Brain microvascular endothelial cell (primary cell): ENCODE results near the gene SPATC1L.
"Not testable (repeated sequence)": the region's sequence is repeated elsewhere in the genome, so short reads cannot be mapped to it uniquely, and the experiment has no call there.

Experiments used
- DNase-seq: peaks from one replicate; pipeline ENCODE4 v3.0.0-alpha.2; 2020
- H3K27ac ChIP-seq: fragments of 250-450 bp; sonication (Bioruptor Pico); 2 replicates; pipeline ENCODE4 v1.5.1; 2020; ENCODE audit warnings: mild to moderate bottlenecking, moderate library complexity
- H3K27me3 ChIP-seq: fragments of 250-450 bp; sonication (Bioruptor Pico); replicated peaks from 2 replicates; pipeline ENCODE4 v1.5.1; 2020; ENCODE audit warnings: mild to moderate bottlenecking
- H3K36me3 ChIP-seq: fragments of 250-450 bp; sonication (Bioruptor Pico); replicated peaks from 2 replicates; pipeline ENCODE4 v1.5.1; 2020; ENCODE audit warnings: mild to moderate bottlenecking
- H3K4me3 ChIP-seq: 2 replicates; pipeline ENCODE4 v1.5.1; 2011; ENCODE audit warnings: low read depth, mild to moderate bottlenecking, control low read depth, low read length, moderate library complexity
- CTCF ChIP-seq: IDR thresholded peaks from 2 replicates; pipeline ENCODE4 v1.5.1; 2011; ENCODE audit warnings: low read depth, mild to moderate bottlenecking, moderate library complexity, low read length, control low read depth, inconsistent platforms; ENCODE audit errors: missing control alignments
- in situ Hi-C: cut with HindIII; loops from 2 replicates; pipeline ENCODE4 v1.10.0; 2017; ENCODE audit warnings: low sequenced_read_pairs, low pct_ligation_motif_present

SPATC1L gene

GRCh38 chr21:46181436-46181835 is 2.8 kb downstream of the SPATC1L start:
- in situ Hi-C loops, result no loop called here
- H3K4me3 ChIP-seq, result no peak overlapping the region
- TF ChIP-seq CTCF, result no peak
- no peak for DNase-seq
- H3K27me3 ChIP-seq, result no peaks in the 10 kb centered on the region
- H3K27ac ChIP-seq, result no peak overlapping the region
- no peaks in the 10 kb centered on the region for H3K36me3 ChIP-seq

GRCh38 chr21:46180778-46181391 is 3.4 kb downstream of the SPATC1L start:
- TF ChIP-seq CTCF, result no peak
- Histone ChIP-seq H3K4me3 (no peak overlapping the region), H3K27me3 (no peaks in the 10 kb centered on the region), H3K27ac (no peak overlapping the region), H3K36me3 (no peaks in the 10 kb centered on the region)
- no peak for DNase-seq
- in situ Hi-C loops, result no loop called here

- no peak for DNase-seq
- H3K36me3 ChIP-seq, result no peaks in the 10 kb centered on the region
- no peaks in the 10 kb centered on the region for H3K27me3 ChIP-seq
- in situ Hi-C loops, result no loop called here
- H3K27ac ChIP-seq, result no peak overlapping the region
- no peak overlapping the region for H3K4me3 ChIP-seq
- TF ChIP-seq CTCF, result no peak
Observed at GRCh38 chr21:46180079-46180722, 4.1 kb downstream of the SPATC1L start.

GRCh38 chr21:46179708-46180078 is 4.6 kb downstream of the SPATC1L start:
- Histone ChIP-seq H3K27me3 (no peaks in the 10 kb centered on the region), H3K36me3 (no peaks in the 10 kb centered on the region), H3K4me3 (no peak overlapping the region), H3K27ac (no peak overlapping the region)
- TF ChIP-seq CTCF, result no peak
- in situ Hi-C loops, result no loop called here
- no peak for DNase-seq

GRCh38 chr21:46178961-46179360 is 5.3 kb downstream of the SPATC1L start:
- Histone ChIP-seq H3K27ac (no peak overlapping the region), H3K36me3 (no peaks in the 10 kb centered on the region), H3K27me3 (no peaks in the 10 kb centered on the region), H3K4me3 (no peak overlapping the region)
- DNase-seq, result no peak
- in situ Hi-C loops, result no loop called here
- TF ChIP-seq CTCF, result no peak

- H3K4me3 ChIP-seq, in situ Hi-C loops, DNase-seq, H3K27me3 ChIP-seq, H3K36me3 ChIP-seq, H3K27ac ChIP-seq: not testable (repeated sequence)
Observed at GRCh38 chr21:46176443-46177129, 7.7 kb downstream of the SPATC1L start.
